Fibroblast of villous mesenchyme (primary cell): ENCODE data around the gene FYN. TPM values are rescaled to one million over a fixed set of nuclear protein-coding genes. Genes with fewer than 3 reads are reported as not detected.

Experiments
- DNase-seq: peaks from one replicate; pipeline ENCODE4 v3.0.0-alpha.2; 2010; ENCODE audit warnings: low read depth
- H3K4me3 ChIP-seq: 2 replicates; pipeline ENCODE4 v1.5.1; 2011; ENCODE audit warnings: low read depth, mild to moderate bottlenecking, low read length
- total RNA-seq: library from RNA; depleted of rRNA; stranded (reverse); fragments of >200 nt; gene quantifications from 2 replicates; pipeline ENCODE4 v1.2.3, GENCODE V29; 2012
- TF ChIP-seq, protein P1 (sequence below): IDR thresholded peaks from 2 replicates; pipeline ENCODE4 v1.5.1; 2012; ENCODE audit warnings: low read depth, mild to moderate bottlenecking, low read length; ENCODE audit not compliant: insufficient read depth

Gene FYN
- total RNA-seq, 1 donor = 26.8 TPM

- H3K4me3 ChIP-seq = no peak overlapping the region
- no peak for DNase-seq
- TF ChIP-seq, protein P1, sequence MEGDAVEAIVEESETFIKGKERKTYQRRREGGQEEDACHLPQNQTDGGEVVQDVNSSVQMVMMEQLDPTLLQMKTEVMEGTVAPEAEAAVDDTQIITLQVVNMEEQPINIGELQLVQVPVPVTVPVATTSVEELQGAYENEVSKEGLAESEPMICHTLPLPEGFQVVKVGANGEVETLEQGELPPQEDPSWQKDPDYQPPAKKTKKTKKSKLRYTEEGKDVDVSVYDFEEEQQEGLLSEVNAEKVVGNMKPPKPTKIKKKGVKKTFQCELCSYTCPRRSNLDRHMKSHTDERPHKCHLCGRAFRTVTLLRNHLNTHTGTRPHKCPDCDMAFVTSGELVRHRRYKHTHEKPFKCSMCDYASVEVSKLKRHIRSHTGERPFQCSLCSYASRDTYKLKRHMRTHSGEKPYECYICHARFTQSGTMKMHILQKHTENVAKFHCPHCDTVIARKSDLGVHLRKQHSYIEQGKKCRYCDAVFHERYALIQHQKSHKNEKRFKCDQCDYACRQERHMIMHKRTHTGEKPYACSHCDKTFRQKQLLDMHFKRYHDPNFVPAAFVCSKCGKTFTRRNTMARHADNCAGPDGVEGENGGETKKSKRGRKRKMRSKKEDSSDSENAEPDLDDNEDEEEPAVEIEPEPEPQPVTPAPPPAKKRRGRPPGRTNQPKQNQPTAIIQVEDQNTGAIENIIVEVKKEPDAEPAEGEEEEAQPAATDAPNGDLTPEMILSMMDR = no peak
These were observed 71.2 kb downstream of the FYN start for GRCh38 chr6:111802015-111802414.

- DNase-seq = no peak
- TF ChIP-seq, protein P1 = no peak
- no peak overlapping the region for H3K4me3 ChIP-seq
These were observed 72.4 kb downstream of the FYN start for GRCh38 chr6:111800821-111801220.

DNA sequence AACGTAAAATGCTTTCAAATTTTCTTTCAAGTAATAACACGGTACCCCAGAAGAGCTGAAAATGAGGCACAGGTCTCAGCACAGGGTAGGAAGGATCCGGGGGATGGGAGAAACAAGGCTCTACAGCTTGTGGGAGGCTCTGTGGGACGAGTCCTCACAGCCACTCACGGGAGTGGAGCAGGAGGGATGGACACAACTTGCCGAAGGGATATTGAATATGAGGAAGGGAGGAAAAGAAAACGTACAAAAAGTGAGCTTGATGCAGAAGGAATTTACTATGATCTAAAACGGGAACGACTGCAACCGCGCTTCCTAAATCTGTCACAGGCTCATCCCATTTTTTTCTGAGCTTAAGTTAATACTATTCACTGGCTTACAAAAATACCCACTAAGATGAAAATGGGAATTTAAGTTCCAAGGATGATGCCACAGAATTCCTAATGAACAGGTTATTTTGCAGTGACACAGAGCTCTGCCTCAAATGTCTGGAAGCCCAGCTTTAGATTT lies 72.9 kb downstream of the FYN start:
- TF ChIP-seq, protein P1 = no peak
- DNase-seq = no peak
- H3K4me3 ChIP-seq = peak overlapping the region; percentile 29

DNA sequence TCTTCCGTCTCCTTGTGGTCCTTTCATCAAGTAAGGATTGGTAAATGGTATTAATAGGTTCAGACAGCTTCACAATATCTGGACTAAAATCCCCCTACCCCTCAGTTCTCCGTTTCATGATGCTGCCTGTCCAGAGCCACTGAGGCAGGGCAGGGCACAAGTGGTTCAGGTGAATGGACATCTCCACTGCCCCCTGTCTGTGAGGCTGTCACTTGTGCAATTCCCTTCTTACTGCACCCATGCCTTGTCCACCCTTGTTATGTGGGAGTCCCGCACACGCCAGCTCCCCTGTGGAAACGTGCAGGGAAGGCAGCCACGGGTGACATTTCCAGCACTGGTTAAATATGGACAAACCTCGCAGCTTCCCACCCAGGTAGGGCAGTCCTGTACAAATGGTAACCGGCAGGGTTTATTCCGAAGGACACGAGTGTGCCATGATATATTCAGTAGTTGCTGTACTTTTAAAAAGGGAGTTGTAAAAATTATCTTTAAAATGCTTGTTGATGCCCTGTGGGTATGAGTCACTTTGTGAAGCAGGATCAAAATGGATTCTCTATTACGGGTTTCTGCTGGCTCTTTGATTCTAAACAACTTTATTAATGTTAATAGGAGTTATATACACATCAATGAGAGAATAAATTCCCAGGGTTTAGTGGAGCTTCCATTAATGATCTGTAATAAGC lies 73.5 kb downstream of the FYN start:
- TF ChIP-seq, protein P1 = peak; percentile 13
- DNase-seq = peak; percentile 48
- no peak overlapping the region for H3K4me3 ChIP-seq

GRCh38 chr6:111798281-111798725 lies 74.9 kb downstream of the FYN start:
- DNase-seq = no peak
- TF ChIP-seq, protein P1 = no peak
- H3K4me3 ChIP-seq = no peak overlapping the region

GRCh38 chr6:111796310-111796918 lies 76.8 kb downstream of the FYN start:
- TF ChIP-seq, protein P1 = no peak
- DNase-seq = no peak
- no peak overlapping the region for H3K4me3 ChIP-seq
